Suprapubic skin (tissue), 4 donors: Measurements from ENCODE around the gene COG1.

Experiments used
- POLR2A ChIP-seq, 2 donors: fragments of 450-650 bp; IDR thresholded peaks; one replicate each; pipeline ENCODE4 v1.6.1; 2017; ENCODE audit warnings: antibody characterized with exemption in 2 of 2, mild to moderate bottlenecking in 2 of 2, moderate library complexity in 2 of 2
- POLR2AphosphoS5 ChIP-seq, 3 donors: sonication (generic); formaldehyde crosslinking; IDR thresholded peaks; one replicate each; pipeline ENCODE4 v1.6.1; 2017; ENCODE audit warnings: antibody characterized with exemption in 3 of 3
- TF ChIP-seq, protein P1 (sequence below), 2 donors: fragments of 200-600 bp in 1 of 2; fragments of 450-650 bp in 1 of 2; sonication (generic) in 1 of 2; IDR thresholded peaks; one replicate each; pipeline ENCODE4 v1.5.1; 2016 to 2019; ENCODE audit warnings: antibody characterized with exemption in 2 of 2, mild to moderate bottlenecking in 1 of 2, moderate library complexity in 1 of 2

DNA sequence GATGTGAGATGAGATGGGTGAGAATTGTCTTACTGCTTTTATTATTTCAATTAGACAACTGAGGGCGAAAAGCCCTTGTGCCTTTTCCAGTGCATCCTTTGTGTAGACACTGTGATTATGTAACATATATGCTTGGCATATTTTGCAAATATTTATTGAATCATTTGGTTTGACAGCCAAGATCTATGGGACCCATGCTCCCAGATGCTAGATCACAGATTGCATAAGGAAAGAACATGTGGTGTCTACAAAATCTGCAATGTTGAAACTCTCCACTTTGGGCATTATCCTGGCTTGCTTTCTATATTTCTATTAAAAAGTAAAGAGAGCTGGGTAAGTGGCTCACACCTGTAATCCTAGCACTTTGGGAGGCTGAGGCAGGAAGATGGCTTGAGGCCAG, 4.8 kb upstream of the COG1 start:
- TF ChIP-seq, protein P1, sequence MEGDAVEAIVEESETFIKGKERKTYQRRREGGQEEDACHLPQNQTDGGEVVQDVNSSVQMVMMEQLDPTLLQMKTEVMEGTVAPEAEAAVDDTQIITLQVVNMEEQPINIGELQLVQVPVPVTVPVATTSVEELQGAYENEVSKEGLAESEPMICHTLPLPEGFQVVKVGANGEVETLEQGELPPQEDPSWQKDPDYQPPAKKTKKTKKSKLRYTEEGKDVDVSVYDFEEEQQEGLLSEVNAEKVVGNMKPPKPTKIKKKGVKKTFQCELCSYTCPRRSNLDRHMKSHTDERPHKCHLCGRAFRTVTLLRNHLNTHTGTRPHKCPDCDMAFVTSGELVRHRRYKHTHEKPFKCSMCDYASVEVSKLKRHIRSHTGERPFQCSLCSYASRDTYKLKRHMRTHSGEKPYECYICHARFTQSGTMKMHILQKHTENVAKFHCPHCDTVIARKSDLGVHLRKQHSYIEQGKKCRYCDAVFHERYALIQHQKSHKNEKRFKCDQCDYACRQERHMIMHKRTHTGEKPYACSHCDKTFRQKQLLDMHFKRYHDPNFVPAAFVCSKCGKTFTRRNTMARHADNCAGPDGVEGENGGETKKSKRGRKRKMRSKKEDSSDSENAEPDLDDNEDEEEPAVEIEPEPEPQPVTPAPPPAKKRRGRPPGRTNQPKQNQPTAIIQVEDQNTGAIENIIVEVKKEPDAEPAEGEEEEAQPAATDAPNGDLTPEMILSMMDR (IDR thresholded peaks at IDR 0.05) = no peak
- TF ChIP-seq POLR2A (IDR thresholded peaks at IDR 0.05) (no peak), POLR2AphosphoS5 (IDR thresholded peaks at IDR 0.05) (no peak)
